Stimulated activated CD4-positive, alpha-beta T cell treated with anti-CD3 and anti-CD28 coated beads, TNF-alpha, amount 100 ng/mL, for 48 hours (primary cell): ENCODE results near the gene ZNF770.
"Not testable (repeated sequence)": the region's sequence is repeated elsewhere in the genome, so short reads cannot be mapped to it uniquely, and the experiment has no call there.

ENCODE experiments used
- DNase-seq, 3 donors: peaks; one replicate each; pipeline ENCODE4 v3.0.0-alpha.2; 2020; ENCODE audit warnings: low read depth in 3 of 3

ZNF770 gene

GRCh38 chr15:34976743-34977142 is 11.3 kb downstream of the ZNF770 start:
- no peak for DNase-seq

DNA sequence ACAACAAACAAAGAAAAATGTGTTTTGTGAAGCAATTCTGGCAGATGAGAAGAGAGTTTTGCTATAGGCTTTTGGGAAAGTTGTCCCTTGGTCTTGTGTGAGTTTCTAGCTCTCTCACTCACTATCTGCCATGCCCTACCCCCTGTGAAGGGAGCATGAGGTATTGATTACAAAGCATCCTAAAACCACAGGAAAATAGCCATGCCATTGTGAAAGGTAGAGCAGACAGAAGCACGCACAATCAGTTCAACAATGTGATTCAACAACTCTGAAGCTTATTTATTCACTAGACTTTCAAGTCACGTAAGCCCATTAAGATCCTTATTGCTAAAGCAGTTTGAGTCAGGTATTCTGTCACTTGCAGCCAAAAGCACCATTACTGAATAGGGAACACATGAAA is 12.0 kb downstream of the ZNF770 start:
- DNase-seq, result no peak

GRCh38 chr15:34973512-34973911 is 14.6 kb downstream of the ZNF770 start:
- DNase-seq, result no peak

DNA sequence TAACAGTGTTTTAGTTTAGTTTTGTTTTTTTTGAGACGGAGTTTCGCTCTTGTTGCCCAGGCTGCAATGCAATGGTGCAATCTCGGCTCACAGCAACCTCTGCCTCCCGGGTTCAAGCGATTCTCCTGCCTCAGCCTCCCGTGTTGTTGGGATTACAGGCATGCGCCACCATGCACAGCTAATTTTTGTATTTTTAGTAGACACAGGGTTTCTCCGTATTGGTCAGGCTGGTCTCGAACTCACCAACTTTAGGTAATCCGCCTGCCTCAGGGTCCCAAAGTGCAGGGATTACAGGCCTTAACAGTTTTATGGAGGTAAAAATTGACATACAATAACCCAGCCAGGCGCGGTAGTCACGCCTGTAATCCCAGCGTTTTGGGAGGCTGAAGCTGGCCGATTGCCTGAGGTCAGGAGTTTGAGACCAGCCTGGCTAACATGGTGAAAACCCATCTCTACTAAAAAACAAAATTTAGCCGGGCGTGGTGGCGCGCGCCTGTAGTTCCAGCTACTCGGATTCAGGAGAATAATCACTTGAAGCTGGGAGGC is 17.9 kb downstream of the ZNF770 start:
- DNase-seq, result not testable (repeated sequence)

- DNase-seq, result peak; percentile 81 to 91 (median 83)
These were observed 18.6 kb downstream of the ZNF770 start, which contains the start of gene AQR for GRCh38 chr15:34969340-34970097. Gene AQR (minus strand): TSS chr15:34969742. CDS start chr15:34969613, 129 bp downstream.

GRCh38 chr15:34964277-34964676 is 23.8 kb downstream of the ZNF770 start:
- DNase-seq, result no peak

DNA sequence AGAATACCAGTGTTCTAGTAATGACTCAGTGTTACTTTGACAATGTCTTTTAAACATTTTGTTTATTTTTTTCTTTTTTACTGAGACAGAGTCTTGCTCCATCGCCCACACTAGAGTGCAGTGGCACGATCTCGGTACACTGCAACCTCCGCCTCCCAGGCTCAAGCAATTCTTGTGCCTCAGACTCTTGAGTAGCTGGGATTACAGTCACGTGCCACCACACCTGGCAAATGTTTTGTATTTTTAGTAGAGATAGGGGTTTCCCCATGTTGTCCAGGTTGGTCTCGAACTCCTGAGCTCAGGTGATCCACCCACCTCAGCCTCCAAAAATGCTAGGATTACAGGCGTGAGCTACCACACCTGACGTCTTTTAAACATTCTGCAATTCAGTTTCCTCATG is 34.2 kb downstream of the ZNF770 start:
- no peak for DNase-seq

DNA sequence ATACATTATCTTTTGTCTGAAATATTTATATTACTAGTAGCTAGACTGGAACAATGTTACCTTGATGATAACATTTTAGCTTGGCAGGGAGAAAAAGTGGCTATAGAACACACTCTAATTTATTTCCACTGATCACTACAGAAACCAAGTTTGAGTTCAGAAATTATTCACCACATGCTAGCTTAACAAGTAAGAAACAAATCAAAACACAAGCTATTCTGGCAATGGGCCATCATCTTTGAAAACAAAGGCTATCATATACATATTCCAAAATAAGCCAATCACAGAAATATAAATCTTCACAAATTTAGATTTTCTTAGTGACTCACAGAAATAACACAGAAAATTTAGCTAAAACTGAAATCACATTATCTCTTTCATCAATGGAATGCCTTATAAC is 35.6 kb downstream of the ZNF770 start:
- no peak for DNase-seq

GRCh38 chr15:34951993-34952392 is 36.1 kb downstream of the ZNF770 start:
- no peak for DNase-seq

- DNase-seq, result no peak
These were observed 43.2 kb downstream of the ZNF770 start for GRCh38 chr15:34944936-34945335.

DNA sequence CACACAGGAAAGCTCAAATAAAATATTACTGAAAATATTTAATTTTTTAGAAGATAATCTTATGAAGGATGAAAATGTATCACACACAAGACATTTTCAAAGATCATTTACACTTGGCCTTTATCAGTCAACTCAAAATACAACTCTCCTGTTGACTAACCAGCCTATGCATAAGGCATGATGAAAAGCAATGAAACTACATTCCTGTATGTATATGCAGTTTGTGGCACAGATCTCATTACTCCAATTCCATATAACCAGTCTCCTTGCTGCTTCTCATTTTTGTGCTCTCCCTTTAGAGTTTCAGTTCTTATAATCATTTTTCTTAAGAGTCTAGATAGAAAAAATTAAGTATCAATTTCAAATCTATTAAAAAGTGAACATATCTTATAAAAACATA is 44.4 kb downstream of the ZNF770 start:
- DNase-seq, result no peak

- DNase-seq, result not testable (repeated sequence)
These were observed 44.8 kb downstream of the ZNF770 start for GRCh38 chr15:34943264-34943663.

DNA sequence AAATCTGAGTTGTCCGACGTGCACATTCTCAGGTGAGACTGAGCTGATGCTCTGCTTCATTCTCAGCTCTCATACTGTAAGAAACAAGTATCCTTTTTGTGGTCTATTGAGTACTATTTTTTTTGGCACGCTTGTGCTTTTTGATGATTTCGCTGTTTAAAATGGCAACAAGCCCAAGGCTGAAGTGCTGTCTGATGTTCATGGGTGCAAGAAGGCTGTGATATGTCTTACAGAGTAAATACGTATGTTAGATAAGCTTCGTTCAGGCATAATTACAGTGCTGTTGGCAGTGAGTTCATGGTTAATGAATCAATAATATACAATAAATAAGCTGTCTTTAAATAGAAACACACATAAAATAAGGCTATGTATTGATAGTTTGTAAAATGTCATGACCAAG is 45.7 kb downstream of the ZNF770 start:
- DNase-seq, result no peak

- DNase-seq, result no peak
These were observed 46.3 kb downstream of the ZNF770 start for GRCh38 chr15:34941831-34942230.

DNA sequence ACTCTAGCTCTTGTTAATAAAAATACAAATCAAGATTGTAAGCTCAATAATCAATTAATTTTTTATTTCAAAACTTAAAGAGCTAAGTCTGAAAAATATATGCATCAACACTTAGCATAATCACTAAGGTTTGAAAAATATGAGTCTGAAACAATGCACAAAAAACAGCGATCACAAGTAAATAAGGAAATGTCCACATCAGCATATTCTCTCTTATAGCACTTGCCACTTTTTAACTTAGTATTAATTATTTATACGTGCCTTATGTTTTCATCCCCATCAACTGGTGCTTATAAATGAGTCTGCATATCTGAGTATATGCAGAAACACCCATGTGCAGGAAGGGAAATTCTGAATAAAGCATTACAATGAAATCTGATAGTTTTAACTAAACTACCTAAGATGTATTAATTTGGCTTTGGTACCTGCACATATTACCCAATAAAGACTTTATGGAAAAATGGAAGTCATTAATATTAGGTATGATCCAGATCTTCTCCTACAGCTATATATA is 46.8 kb downstream of the ZNF770 start:
- DNase-seq, result no peak

DNA sequence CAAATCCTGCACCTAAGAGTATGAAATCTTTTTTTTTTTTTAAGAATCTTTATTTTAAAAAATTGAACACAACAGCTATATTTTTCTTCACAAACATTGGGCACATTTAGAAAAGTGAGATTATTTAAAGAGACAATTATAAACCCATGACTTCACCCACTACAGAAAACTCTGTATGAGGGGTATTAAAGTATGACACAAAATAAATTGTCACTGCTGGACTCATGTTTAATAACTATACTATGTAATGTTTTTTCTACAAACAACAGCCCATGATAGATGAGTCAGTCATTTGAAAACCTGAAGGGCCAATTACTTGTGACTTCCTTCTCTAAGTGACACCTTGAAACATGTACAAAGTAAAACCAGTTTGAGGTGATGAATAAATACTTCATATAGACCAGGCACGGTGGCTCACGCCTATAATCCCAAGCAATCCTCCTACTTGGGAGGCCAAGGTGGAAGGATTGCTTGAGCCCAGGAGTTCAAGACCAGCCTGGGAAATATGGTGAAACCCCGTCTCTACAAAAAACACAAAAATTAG is 54.6 kb downstream of the ZNF770 start:
- DNase-seq, result no peak

- DNase-seq, result not testable (repeated sequence)
These were observed 59.7 kb downstream of the ZNF770 start for GRCh38 chr15:34928349-34928748.
